ENCODE measurements around the gene PYCARD. TPM values are rescaled to one million over a fixed set of nuclear protein-coding genes. Genes with fewer than 3 reads are reported as not detected.

The PYCARD gene
- total RNA-seq, 1 experiment from 2014 or later, result 99.4 TPM

DNA sequence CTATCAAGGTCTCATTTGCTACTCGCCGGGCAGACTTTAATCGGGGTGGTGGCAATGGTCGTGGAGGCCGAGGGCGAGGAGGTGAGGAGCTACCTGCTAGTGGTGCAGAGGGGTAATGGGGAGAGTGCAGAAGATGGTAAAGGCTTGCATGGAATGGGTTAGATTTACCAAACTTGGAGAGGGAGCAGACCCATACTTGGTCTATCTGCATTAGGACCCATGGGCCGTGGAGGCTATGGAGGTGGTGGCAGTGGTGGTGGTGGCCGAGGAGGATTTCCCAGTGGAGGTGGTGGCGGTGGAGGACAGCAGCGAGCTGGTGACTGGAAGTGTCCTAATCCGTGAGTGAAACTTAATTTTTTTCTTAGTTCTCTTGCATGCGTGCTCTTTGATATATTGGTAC, 12.5 kb downstream of the PYCARD start:
- no peaks in the 10 kb centered on the region for H3K9me3 ChIP-seq (ENCODE audit: control insufficient read depth, insufficient read depth, low read depth, low read length)
- no peak overlapping the region for H3K4me3 ChIP-seq (ENCODE audit: low read depth in 2 of 2, low read length in 2 of 2)
- ChIA-PET POLR2A (interaction anchor here (1.1 kb wide), 1 partner anchor 10 kb away, joined by 4 read pairs; the partner anchor contains the start of gene FUS), CTCF (interaction anchor here (0.6 kb wide), 1 partner anchor 122 kb away, joined by 3 read pairs; no protein-coding TSS in a partner anchor)
- DNase-seq (ENCODE audit: low read depth, low spot score) (no peak), ATAC-seq (no peak)
- intact Hi-C loops (cut with micrococcal nuclease; ENCODE audit: unreplicated experiment), result no loop called here
- peaks cover 75% of the 10 kb centered on the region for H3K36me3 ChIP-seq (ENCODE audit: control insufficient read depth, insufficient read depth, low read length)
- in situ Hi-C loops (cut with HindIII; ENCODE audit: low pct_unique_long_range_greater_than_20kb, low sequenced_read_pairs), result no loop called here
- H3K27ac ChIP-seq (ENCODE audit: low read length), result no peak overlapping the region
- BruUV-seq (replicated peaks), result no TSS peak
- TF ChIP-seq TCF7L2 (IDR thresholded peaks at IDR 0.05; ENCODE audit: low read depth, low read length) (no peak), POLR2AphosphoS5 (IDR thresholded peaks at IDR 0.05; ENCODE audit: low read depth, low read length) (no peak; the same call in 1 of the 2 replicates), SIN3A (IDR thresholded peaks at IDR 0.05; ENCODE audit: borderline replicate concordance, insufficient read depth, low read depth, low read length) (no peak)
- TF ChIP-seq, protein P1, sequence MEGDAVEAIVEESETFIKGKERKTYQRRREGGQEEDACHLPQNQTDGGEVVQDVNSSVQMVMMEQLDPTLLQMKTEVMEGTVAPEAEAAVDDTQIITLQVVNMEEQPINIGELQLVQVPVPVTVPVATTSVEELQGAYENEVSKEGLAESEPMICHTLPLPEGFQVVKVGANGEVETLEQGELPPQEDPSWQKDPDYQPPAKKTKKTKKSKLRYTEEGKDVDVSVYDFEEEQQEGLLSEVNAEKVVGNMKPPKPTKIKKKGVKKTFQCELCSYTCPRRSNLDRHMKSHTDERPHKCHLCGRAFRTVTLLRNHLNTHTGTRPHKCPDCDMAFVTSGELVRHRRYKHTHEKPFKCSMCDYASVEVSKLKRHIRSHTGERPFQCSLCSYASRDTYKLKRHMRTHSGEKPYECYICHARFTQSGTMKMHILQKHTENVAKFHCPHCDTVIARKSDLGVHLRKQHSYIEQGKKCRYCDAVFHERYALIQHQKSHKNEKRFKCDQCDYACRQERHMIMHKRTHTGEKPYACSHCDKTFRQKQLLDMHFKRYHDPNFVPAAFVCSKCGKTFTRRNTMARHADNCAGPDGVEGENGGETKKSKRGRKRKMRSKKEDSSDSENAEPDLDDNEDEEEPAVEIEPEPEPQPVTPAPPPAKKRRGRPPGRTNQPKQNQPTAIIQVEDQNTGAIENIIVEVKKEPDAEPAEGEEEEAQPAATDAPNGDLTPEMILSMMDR (IDR thresholded peaks at IDR 0.05), result no peak
- TF ChIP-seq, protein P2, sequence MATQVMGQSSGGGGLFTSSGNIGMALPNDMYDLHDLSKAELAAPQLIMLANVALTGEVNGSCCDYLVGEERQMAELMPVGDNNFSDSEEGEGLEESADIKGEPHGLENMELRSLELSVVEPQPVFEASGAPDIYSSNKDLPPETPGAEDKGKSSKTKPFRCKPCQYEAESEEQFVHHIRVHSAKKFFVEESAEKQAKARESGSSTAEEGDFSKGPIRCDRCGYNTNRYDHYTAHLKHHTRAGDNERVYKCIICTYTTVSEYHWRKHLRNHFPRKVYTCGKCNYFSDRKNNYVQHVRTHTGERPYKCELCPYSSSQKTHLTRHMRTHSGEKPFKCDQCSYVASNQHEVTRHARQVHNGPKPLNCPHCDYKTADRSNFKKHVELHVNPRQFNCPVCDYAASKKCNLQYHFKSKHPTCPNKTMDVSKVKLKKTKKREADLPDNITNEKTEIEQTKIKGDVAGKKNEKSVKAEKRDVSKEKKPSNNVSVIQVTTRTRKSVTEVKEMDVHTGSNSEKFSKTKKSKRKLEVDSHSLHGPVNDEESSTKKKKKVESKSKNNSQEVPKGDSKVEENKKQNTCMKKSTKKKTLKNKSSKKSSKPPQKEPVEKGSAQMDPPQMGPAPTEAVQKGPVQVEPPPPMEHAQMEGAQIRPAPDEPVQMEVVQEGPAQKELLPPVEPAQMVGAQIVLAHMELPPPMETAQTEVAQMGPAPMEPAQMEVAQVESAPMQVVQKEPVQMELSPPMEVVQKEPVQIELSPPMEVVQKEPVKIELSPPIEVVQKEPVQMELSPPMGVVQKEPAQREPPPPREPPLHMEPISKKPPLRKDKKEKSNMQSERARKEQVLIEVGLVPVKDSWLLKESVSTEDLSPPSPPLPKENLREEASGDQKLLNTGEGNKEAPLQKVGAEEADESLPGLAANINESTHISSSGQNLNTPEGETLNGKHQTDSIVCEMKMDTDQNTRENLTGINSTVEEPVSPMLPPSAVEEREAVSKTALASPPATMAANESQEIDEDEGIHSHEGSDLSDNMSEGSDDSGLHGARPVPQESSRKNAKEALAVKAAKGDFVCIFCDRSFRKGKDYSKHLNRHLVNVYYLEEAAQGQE (IDR thresholded peaks at IDR 0.05; ENCODE audit: insufficient read depth in 1 of 2, low read depth in 2 of 2, low read length in 1 of 2), result no peak
- no peaks in the 10 kb centered on the region for H3K27me3 ChIP-seq (ENCODE audit: control insufficient read depth, insufficient read depth, low read length)
- H3K4me1 ChIP-seq (ENCODE audit: control insufficient read depth, insufficient read depth, low read length), result no peaks in the 10 kb centered on the region

DNA sequence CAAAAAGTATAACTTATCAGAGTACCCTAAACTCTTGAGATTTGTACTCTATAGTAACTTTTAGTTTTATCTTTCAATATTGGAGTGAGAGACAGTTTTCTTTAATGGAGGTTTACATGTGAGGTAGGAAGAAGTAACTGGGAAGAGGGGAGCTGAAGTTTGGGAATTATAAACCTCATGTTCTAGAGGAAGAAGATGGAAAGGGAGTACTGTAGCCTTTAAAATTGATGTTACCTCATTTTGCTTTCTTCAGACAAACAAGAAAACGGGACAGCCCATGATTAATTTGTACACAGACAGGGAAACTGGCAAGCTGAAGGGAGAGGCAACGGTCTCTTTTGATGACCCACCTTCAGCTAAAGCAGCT, 13.2 kb downstream of the PYCARD start:
- Histone ChIP-seq H3K36me3 (ENCODE audit: control insufficient read depth, insufficient read depth, low read length) (peaks cover 72% of the 10 kb centered on the region), H3K4me1 (ENCODE audit: control insufficient read depth, insufficient read depth, low read length) (no peaks in the 10 kb centered on the region), H3K27me3 (ENCODE audit: control insufficient read depth, insufficient read depth, low read length) (no peaks in the 10 kb centered on the region), H3K27ac (ENCODE audit: low read length) (no peak overlapping the region), H3K4me3 (ENCODE audit: low read depth in 2 of 2, low read length in 2 of 2) (no peak overlapping the region), H3K9me3 (ENCODE audit: control insufficient read depth, insufficient read depth, low read depth, low read length) (no peaks in the 10 kb centered on the region)
- CTCF ChIA-PET, result no interaction called here
- DNase-seq (ENCODE audit: low read depth, low spot score) (no peak), ATAC-seq (no peak)
- TF ChIP-seq POLR2AphosphoS5 (IDR thresholded peaks at IDR 0.05; ENCODE audit: low read depth, low read length) (no peak), SIN3A (IDR thresholded peaks at IDR 0.05; ENCODE audit: borderline replicate concordance, insufficient read depth, low read depth, low read length) (no peak), TCF7L2 (IDR thresholded peaks at IDR 0.05; ENCODE audit: low read depth, low read length) (no peak)
- TF ChIP-seq, protein P2 (IDR thresholded peaks at IDR 0.05; ENCODE audit: insufficient read depth in 1 of 2, low read depth in 2 of 2, low read length in 1 of 2), result no peak
- TF ChIP-seq, protein P1 (IDR thresholded peaks at IDR 0.05), result no peak
- intact Hi-C loops (cut with micrococcal nuclease; ENCODE audit: unreplicated experiment), result no loop called here
- in situ Hi-C loops (cut with HindIII; ENCODE audit: low pct_unique_long_range_greater_than_20kb, low sequenced_read_pairs), result no loop called here
- POLR2A ChIA-PET, result interaction anchor here (1.1 kb wide), 1 partner anchor 9 kb away, joined by 4 read pairs; the partner anchor contains the start of gene FUS
- BruUV-seq (replicated peaks), result no TSS peak

Measured in Panc1 (cell line).